ENCODE data around the gene KRTAP4-11. TPM values are rescaled to one million over a fixed set of nuclear protein-coding genes. Genes with fewer than 3 reads are reported as not detected.

The KRTAP4-11 gene
- total RNA-seq, 1 experiment from 2014 or later: not detected

DNA sequence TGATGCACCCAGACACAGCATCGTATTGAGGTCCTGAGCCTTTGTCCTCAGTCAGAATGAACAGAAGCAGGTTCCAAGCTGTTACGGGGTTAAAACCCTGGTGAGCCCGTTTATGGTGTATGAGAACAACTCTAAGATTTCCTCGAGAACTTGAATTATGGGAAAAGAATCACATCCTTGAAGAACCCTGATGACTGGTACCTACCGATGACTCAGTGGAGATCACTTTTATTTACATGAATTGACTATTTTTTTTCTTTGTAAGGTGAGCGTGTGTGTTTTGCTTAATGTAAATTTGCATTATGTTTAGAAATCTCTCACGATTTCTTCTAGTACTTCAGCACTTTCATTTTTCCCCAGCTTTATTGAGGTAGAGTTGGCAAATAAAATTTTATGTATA lies 45.7 kb upstream of the KRTAP4-11 start:
- Histone ChIP-seq H3K4me3 (replicated peaks in 1 of 2; ENCODE audit: low read depth in 1 of 2, low read length in 2 of 2) (no peak overlapping the region), H3K4me2 (ENCODE audit: low read length) (no peak overlapping the region), H3K27ac (ENCODE audit: low read depth, low read length) (no peak overlapping the region), H3K27me3 (ENCODE audit: insufficient read depth, low read length) (no peaks in the 10 kb centered on the region), H3K36me3 (ENCODE audit: control insufficient read depth in 1 of 2, insufficient read depth in 2 of 2, low read length in 2 of 2) (no peaks in the 10 kb centered on the region), H3K4me1 (ENCODE audit: control insufficient read depth in 1 of 2, insufficient read depth in 2 of 2, low read length in 2 of 2) (no peaks in the 10 kb centered on the region), H3K9me2 (ENCODE audit: insufficient read depth) (no peaks in the 10 kb centered on the region), H3K79me2 (ENCODE audit: insufficient read depth, low read length) (no peaks in the 10 kb centered on the region), H3K9ac (ENCODE audit: low read length) (no peak overlapping the region), H3K9me3 (ENCODE audit: control insufficient read depth in 1 of 2, insufficient read depth in 1 of 2, low read depth in 1 of 2, low read length in 2 of 2) (no peaks in the 10 kb centered on the region; a peak in 1 of 4 replicates), H4K20me1 (ENCODE audit: insufficient read depth) (no peaks in the 10 kb centered on the region), H2AFZ (ENCODE audit: low read depth, low read length, poor library complexity, severe bottlenecking) (no peak overlapping the region)
- DNase-seq (ENCODE audit: low read depth, low spot score): no peak
- ChIA-PET POLR2A (no interaction called here), RAD21 (ENCODE audit: low non-redundant PET in 1 of 2, low total read pairs in 2 of 2, uncharacterized antibody in 2 of 2, unreplicated experiment in 2 of 2) (no interaction called here), CTCF (no interaction called here)
- intact Hi-C loops (cut with micrococcal nuclease): no loop called here
- no TSS peak for BruUV-seq (replicated peaks)
- ATAC-seq: no peak
- TF ChIP-seq, protein P1, sequence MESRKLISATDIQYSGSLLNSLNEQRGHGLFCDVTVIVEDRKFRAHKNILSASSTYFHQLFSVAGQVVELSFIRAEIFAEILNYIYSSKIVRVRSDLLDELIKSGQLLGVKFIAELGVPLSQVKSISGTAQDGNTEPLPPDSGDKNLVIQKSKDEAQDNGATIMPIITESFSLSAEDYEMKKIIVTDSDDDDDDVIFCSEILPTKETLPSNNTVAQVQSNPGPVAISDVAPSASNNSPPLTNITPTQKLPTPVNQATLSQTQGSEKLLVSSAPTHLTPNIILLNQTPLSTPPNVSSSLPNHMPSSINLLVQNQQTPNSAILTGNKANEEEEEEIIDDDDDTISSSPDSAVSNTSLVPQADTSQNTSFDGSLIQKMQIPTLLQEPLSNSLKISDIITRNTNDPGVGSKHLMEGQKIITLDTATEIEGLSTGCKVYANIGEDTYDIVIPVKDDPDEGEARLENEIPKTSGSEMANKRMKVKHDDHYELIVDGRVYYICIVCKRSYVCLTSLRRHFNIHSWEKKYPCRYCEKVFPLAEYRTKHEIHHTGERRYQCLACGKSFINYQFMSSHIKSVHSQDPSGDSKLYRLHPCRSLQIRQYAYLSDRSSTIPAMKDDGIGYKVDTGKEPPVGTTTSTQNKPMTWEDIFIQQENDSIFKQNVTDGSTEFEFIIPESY (IDR thresholded peaks at IDR 0.05; ENCODE audit: extremely low read depth, insufficient replicate concordance, low read length): no peak
- TF ChIP-seq YY1 (IDR thresholded peaks at IDR 0.05; ENCODE audit: extremely low read depth, insufficient replicate concordance, low read depth, low read length) (no peak), JUND (IDR thresholded peaks at IDR 0.05) (no peak), EZH2phosphoT487 (IDR thresholded peaks at IDR 0.05; ENCODE audit: borderline replicate concordance) (no peak), ZFX (IDR thresholded peaks at IDR 0.05) (no peak), SP1 (IDR thresholded peaks at IDR 0.05; ENCODE audit: low read depth) (no peak), REST (IDR thresholded peaks at IDR 0.05; ENCODE audit: low read depth) (no peak), ZNF274 (IDR thresholded peaks at IDR 0.05; ENCODE audit: low read depth, low read length) (no peak), SRF (IDR thresholded peaks at IDR 0.05; ENCODE audit: low read depth) (no peak), EZH2 (IDR thresholded peaks at IDR 0.05) (no peak), POLR2AphosphoS5 (IDR thresholded peaks at IDR 0.05; ENCODE audit: low read depth, low read length) (no peak), ELF1 (IDR thresholded peaks at IDR 0.05; ENCODE audit: borderline replicate concordance, low read depth) (no peak), EGR1 (IDR thresholded peaks at IDR 0.05; ENCODE audit: low read depth) (no peak)
- TF ChIP-seq, protein P2, sequence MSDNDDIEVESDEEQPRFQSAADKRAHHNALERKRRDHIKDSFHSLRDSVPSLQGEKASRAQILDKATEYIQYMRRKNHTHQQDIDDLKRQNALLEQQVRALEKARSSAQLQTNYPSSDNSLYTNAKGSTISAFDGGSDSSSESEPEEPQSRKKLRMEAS (IDR thresholded peaks at IDR 0.05): no peak
- TF ChIP-seq, protein P3, sequence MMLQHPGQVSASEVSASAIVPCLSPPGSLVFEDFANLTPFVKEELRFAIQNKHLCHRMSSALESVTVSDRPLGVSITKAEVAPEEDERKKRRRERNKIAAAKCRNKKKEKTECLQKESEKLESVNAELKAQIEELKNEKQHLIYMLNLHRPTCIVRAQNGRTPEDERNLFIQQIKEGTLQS (IDR thresholded peaks at IDR 0.05): no peak
- TF ChIP-seq, protein P4, sequence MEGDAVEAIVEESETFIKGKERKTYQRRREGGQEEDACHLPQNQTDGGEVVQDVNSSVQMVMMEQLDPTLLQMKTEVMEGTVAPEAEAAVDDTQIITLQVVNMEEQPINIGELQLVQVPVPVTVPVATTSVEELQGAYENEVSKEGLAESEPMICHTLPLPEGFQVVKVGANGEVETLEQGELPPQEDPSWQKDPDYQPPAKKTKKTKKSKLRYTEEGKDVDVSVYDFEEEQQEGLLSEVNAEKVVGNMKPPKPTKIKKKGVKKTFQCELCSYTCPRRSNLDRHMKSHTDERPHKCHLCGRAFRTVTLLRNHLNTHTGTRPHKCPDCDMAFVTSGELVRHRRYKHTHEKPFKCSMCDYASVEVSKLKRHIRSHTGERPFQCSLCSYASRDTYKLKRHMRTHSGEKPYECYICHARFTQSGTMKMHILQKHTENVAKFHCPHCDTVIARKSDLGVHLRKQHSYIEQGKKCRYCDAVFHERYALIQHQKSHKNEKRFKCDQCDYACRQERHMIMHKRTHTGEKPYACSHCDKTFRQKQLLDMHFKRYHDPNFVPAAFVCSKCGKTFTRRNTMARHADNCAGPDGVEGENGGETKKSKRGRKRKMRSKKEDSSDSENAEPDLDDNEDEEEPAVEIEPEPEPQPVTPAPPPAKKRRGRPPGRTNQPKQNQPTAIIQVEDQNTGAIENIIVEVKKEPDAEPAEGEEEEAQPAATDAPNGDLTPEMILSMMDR (IDR thresholded peaks at IDR 0.05 in 2 of 3, conservative IDR thresholded peaks at IDR 0.05 in 1 of 3; ENCODE audit: borderline replicate concordance in 1 of 3, insufficient read depth in 1 of 3, low read depth in 2 of 3, low read length in 2 of 3): no peak
